ENCODE results near the gene HCRTR1. TPM values are rescaled to one million over a fixed set of nuclear protein-coding genes. Genes with fewer than 3 reads are reported as not detected.

The HCRTR1 gene
- total RNA-seq, 1 donor from 2014 or later = not detected

GRCh38 chr1:31654474-31654776, 36.9 kb downstream of the HCRTR1 start:
- no peaks in the 10 kb centered on the region for H3K9me3 Mint-ChIP-seq
- H3K4me3 Mint-ChIP-seq = no peak overlapping the region
- no peak for TF ChIP-seq CTCF (conservative IDR thresholded peaks at IDR 0.05)
- H3K4me1 Mint-ChIP-seq = no peaks in the 10 kb centered on the region
- no peaks in the 10 kb centered on the region for H3K36me3 Mint-ChIP-seq (ENCODE audit: low read depth)
- no peak overlapping the region for H3K27ac Mint-ChIP-seq (ENCODE audit: unreplicated experiment)
- H3K27me3 Mint-ChIP-seq (ENCODE audit: low read depth) = peaks cover 11% of the 10 kb centered on the region
- no peak for DNase-seq (ENCODE audit: low read depth, low spot score)

GRCh38 chr1:31655104-31655503, 37.6 kb downstream of the HCRTR1 start:
- Mint-ChIP-seq H3K27me3 (ENCODE audit: low read depth) (peaks cover 8% of the 10 kb centered on the region), H3K36me3 (ENCODE audit: low read depth) (no peaks in the 10 kb centered on the region), H3K4me1 (no peaks in the 10 kb centered on the region), H3K4me3 (no peak overlapping the region), H3K9me3 (no peaks in the 10 kb centered on the region), H3K27ac (ENCODE audit: unreplicated experiment) (peak overlapping the region; percentile 28)
- DNase-seq (ENCODE audit: low read depth, low spot score) = no peak
- TF ChIP-seq CTCF (conservative IDR thresholded peaks at IDR 0.05) = no peak

GRCh38 chr1:31655756-31656155, 38.3 kb downstream of the HCRTR1 start:
- DNase-seq (ENCODE audit: low read depth, low spot score) = no peak
- H3K36me3 Mint-ChIP-seq (ENCODE audit: low read depth) = no peaks in the 10 kb centered on the region
- no peaks in the 10 kb centered on the region for H3K4me1 Mint-ChIP-seq
- no peaks in the 10 kb centered on the region for H3K9me3 Mint-ChIP-seq
- TF ChIP-seq CTCF (conservative IDR thresholded peaks at IDR 0.05) = no peak
- peak overlapping the region; percentile 28 for H3K27ac Mint-ChIP-seq (ENCODE audit: unreplicated experiment)
- H3K4me3 Mint-ChIP-seq = no peak overlapping the region
- H3K27me3 Mint-ChIP-seq (ENCODE audit: low read depth) = peaks cover 8% of the 10 kb centered on the region

GRCh38 chr1:31657020-31657804, 39.7 kb downstream of the HCRTR1 start:
- H3K27ac Mint-ChIP-seq (ENCODE audit: unreplicated experiment) = peak overlapping the region; percentile 37
- H3K36me3 Mint-ChIP-seq (ENCODE audit: low read depth) = no peaks in the 10 kb centered on the region
- DNase-seq (ENCODE audit: low read depth, low spot score) = no peak
- TF ChIP-seq CTCF (conservative IDR thresholded peaks at IDR 0.05) = no peak
- H3K27me3 Mint-ChIP-seq (ENCODE audit: low read depth) = peaks cover 2% of the 10 kb centered on the region
- H3K4me3 Mint-ChIP-seq = no peak overlapping the region
- no peaks in the 10 kb centered on the region for H3K4me1 Mint-ChIP-seq
- no peaks in the 10 kb centered on the region for H3K9me3 Mint-ChIP-seq

GRCh38 chr1:31657972-31658510, 40.6 kb downstream of the HCRTR1 start:
- no peak for DNase-seq (ENCODE audit: low read depth, low spot score)
- no peak overlapping the region for H3K27ac Mint-ChIP-seq (ENCODE audit: unreplicated experiment)
- H3K4me3 Mint-ChIP-seq = no peak overlapping the region
- no peaks in the 10 kb centered on the region for H3K36me3 Mint-ChIP-seq (ENCODE audit: low read depth)
- no peaks in the 10 kb centered on the region for H3K4me1 Mint-ChIP-seq
- peaks cover 2% of the 10 kb centered on the region for H3K27me3 Mint-ChIP-seq (ENCODE audit: low read depth)
- no peaks in the 10 kb centered on the region for H3K9me3 Mint-ChIP-seq
- no peak for TF ChIP-seq CTCF (conservative IDR thresholded peaks at IDR 0.05)

Measured in neural crest cell (in vitro differentiated cells).